H4 (cell line): ENCODE measurements around the gene VIPR2. TPM values are rescaled to one million over a fixed set of nuclear protein-coding genes. Genes with fewer than 3 reads are reported as not detected.
"Not testable (repeated sequence)": the region's sequence is repeated elsewhere in the genome, so short reads cannot be mapped to it uniquely, and the experiment has no call there.

Experiments used
- DNase-seq: peaks from one replicate; pipeline ENCODE4 v3.0.0-alpha.2; 2015; ENCODE audit warnings: low spot score
- total RNA-seq: library from RNA; depleted of rRNA; stranded (reverse); fragments of >200 nt; shearing (Covaris generic); gene quantifications from 2 replicates; pipeline ENCODE4 v1.2.3, GENCODE V29; 2014; rRNA removed

The VIPR2 gene
- total RNA-seq, result 0.68 and 0.77 TPM in 2 replicates

- no peak for DNase-seq
Measured at GRCh38 chr7:159144758-159145489, at the start of gene VIPR2. Gene VIPR2 (minus strand): TSS chr7:159144867. CDS start chr7:159144771, 96 bp downstream.

- no peak for DNase-seq
Measured at GRCh38 chr7:159193543-159194090, 49.0 kb upstream of the VIPR2 start.

- DNase-seq, result no peak
Measured at GRCh38 chr7:159192725-159193453, 48.2 kb upstream of the VIPR2 start.

- DNase-seq, result no peak
Measured at GRCh38 chr7:159192013-159192412, 47.3 kb upstream of the VIPR2 start.

GRCh38 chr7:159191236-159191635, 46.6 kb upstream of the VIPR2 start:
- no peak for DNase-seq

- no peak for DNase-seq
Measured at GRCh38 chr7:159188011-159188410, 43.3 kb upstream of the VIPR2 start.

- DNase-seq, result no peak
Measured at GRCh38 chr7:159179241-159179640, 34.6 kb upstream of the VIPR2 start.

GRCh38 chr7:159177284-159177953, 32.8 kb upstream of the VIPR2 start:
- DNase-seq, result no peak

GRCh38 chr7:159175792-159176191, 31.1 kb upstream of the VIPR2 start:
- no peak for DNase-seq

GRCh38 chr7:159175100-159175499, 30.4 kb upstream of the VIPR2 start:
- not testable (repeated sequence) for DNase-seq

- DNase-seq, result no peak
Measured at GRCh38 chr7:159172400-159172799, 27.7 kb upstream of the VIPR2 start.

GRCh38 chr7:159169391-159169790, 24.7 kb upstream of the VIPR2 start:
- no peak for DNase-seq

GRCh38 chr7:159167139-159167538, 22.5 kb upstream of the VIPR2 start:
- DNase-seq, result no peak

- DNase-seq, result no peak
Measured at GRCh38 chr7:159166530-159166929, 21.9 kb upstream of the VIPR2 start.

GRCh38 chr7:159165352-159165751, 20.7 kb upstream of the VIPR2 start:
- DNase-seq, result no peak

GRCh38 chr7:159163703-159164301, 19.1 kb upstream of the VIPR2 start:
- not testable (repeated sequence) for DNase-seq

GRCh38 chr7:159162050-159162626, 17.5 kb upstream of the VIPR2 start:
- DNase-seq, result not testable (repeated sequence)

- DNase-seq, result no peak
Measured at GRCh38 chr7:159160450-159160849, 15.8 kb upstream of the VIPR2 start.

GRCh38 chr7:159159731-159160130, 15.1 kb upstream of the VIPR2 start:
- no peak for DNase-seq

GRCh38 chr7:159158888-159159405, 14.3 kb upstream of the VIPR2 start:
- no peak for DNase-seq
